Measurements from ENCODE around the gene GPR55.

The GPR55 gene

DNA sequence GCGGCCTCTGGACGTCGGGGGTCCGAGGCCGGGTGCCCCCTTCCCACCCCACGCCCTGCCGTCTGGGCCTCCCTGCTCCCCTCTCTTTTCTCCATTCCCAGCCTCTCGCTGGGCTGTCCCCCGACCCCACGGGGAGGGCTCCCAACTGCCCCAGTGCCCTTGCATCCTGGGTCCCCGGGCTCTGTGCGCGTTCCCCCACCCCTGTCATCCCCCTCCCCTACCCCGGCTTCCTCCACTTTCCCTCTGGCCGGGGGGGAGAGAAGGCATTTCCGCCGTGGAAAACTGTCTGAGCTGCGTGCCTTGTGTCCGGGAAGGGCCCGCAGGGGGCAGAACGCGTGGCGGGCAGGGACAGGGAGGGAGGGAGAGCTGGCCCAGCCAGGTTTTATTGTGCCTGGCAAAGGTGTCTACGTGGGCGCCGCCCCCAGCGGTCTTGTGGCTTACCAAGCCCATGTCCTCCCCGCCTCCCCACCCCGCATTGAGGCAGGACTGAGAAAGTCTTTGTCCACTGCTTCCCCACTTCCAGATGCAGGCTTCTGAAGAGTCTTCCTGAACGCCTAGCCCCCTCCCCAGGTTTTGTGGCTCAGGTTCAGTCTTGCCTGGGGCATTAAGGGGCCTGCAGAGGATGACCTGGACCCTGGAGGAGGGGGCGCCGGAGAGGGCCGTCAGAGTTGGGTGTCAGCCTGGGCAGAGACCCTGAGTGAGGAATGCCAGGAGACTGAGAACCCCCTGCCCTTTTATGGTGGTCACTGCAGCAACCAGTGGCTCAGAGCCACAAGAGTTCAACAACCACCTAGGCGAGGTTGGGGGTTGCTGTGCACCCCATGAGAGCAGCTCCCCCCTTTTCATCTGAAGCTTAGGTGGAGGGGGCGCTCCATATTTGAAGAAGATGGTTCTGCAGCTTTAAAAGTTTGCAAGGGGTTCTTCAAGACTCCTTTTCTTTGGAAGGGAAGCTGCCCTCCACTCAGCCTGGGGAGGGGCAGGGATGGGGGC is 59.0 kb downstream of the GPR55 start:
- peak in 1 of 2 donors; percentile 35 for DNase-seq

DNA sequence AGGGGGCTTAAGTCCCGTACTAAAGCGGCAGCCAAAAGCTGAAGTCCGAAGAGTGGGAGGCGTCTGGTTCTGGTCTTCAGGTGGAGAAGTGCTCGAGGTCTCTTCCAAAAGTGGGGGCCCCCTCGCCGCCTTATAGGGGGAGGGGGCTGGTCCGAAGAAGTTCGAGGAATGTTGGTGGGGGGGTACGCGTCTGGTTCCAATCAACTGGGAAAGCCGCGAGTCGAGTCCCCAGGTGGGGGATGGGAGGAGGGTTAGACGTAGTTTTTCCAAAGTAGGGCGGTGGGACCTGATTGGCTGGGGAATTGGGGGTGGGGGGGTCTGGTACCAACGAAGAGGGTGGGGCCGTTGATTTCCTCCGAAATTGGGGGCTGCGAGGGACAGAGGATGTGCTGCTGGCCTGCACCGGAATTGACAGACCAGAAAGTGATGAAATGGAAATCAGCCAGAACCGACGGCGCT is 59.7 kb downstream of the GPR55 start:
- DNase-seq = peak in 1 of 2 donors; percentile 16

DNA sequence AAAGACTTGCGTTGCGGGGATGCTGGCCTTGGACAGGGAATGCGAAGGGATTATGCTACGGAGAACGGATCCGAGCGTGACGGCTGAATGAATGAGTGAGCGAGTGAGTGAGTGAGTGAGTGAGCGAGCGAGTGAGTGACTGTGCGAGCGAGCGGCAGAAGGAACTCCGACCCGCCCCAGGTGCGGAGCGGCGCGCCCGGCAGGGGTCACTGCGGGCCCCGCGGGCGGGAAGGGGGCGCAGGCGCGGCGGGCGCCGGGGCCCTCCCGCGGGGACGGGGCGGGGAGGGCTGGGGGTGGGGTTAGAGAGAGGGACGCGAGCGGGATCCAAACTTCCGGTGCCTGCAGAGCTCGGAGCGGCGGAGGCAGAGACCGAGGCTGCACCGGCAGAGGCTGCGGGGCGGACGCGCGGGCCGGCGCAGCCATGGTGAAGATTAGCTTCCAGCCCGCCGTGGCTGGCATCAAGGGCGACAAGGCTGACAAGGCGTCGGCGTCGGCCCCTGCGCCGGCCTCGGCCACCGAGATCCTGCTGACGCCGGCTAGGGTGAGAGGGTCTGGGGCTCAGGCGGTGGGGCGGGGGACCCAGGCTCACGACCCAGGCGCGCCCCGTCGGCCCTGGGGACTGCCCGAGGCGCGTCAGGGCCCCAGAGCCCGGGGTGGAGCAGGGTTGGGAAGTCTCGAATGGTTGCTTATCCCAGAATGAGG is 60.3 kb downstream of the GPR55 start, which contains the start of gene ITM2C:
Gene ITM2C (plus strand): TSS at position 338 of the 702 bp plus-strand sequence. CDS start 84 bp downstream, at position 422.
- peak; percentile 70 to 79 for DNase-seq

DNA sequence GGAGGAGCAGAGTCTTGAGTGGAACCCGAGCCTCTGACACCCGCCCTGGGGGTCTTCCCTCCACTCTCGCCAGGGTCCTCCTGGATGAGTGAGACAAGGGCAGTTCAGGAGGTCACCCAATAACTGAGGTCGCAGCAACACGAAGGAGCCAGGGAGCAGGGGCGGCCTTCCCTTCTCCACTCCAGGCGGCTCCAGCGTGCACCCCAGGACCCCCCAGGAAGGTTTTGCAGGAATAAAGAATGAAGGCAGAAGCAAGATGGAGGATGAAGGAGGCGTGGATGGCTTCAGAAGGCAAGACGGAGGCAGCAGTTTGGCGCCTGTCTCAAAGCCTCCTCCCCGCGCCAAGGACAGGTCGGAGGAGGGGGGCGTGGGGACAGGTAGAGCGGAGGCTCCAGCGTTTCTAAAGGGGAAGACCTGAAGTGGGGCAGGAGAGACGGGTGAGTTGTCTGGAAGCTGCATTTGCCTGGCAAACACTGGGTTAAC is 60.9 kb downstream of the GPR55 start:
- DNase-seq = no peak

DNA sequence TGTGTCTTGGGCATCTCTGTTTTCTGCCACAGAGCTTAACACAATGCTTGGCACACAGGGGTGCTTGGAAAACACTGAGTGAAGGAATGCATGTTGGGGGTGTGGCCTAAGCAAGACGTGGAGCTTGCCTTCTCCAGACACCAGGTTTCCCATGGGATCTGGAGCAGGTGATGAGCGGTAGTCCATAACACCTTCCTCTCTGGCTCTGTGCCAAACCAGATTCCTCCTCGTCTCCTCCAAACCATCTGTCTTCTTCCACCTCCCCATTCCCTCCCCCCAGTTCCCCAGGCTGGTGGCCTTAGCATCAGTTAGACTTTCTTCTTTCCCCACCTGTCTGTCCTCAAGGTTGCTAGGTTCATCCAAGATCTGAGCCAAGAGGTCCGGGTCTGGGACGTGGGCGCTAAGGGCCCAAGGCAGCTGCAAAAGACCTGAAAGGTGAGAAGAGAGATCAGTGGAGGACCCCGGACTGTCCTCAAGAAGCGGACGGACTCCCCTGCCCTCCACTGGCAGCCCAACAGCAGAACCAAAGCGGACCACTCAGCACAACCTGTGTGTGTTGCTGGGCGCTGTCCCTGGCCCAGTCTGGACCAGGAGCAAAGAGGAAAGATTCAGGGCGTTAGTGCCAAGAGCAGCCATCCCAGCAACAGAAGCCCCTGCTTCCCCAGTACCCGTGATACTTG is 61.5 kb downstream of the GPR55 start:
- DNase-seq = no peak

DNA sequence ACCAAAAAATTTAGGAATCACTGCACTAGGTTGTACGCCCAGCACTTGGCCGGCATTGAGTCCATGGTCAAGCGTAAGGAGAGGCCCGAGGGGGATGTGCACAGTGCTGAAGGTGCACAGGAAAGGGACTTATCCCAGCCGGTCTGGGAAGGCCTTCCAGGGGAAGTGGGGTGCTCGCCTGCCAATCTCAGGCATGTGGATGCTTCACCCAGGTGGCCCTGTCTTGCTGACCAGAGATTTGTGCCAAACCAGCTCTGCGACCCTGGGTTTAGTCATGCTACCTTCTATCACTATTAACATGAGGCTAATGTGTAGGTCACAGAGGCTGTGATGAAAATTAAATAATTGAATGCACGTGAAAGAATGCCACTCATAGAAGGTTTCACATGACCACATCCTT is 62.0 kb downstream of the GPR55 start:
- DNase-seq = no peak

DNA sequence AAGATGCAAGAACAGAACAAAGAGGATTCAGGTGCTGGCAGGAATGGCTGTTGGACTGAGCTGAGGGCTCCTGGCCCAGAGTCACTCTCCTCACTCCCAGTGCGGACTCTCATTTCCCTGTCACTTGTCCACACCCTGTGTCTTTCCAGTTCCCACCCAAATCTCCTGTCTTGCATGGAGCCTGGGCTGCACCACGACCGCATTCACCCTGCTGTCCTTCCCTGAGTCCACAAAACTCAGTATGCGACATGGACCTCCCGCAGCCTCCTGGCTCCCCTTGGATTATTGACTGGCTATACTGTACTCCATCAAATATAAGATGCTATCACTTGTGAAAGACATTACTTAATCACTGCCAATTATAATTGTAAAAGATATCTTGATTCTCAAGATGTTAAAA is 62.8 kb downstream of the GPR55 start:
- DNase-seq = no peak

DNA sequence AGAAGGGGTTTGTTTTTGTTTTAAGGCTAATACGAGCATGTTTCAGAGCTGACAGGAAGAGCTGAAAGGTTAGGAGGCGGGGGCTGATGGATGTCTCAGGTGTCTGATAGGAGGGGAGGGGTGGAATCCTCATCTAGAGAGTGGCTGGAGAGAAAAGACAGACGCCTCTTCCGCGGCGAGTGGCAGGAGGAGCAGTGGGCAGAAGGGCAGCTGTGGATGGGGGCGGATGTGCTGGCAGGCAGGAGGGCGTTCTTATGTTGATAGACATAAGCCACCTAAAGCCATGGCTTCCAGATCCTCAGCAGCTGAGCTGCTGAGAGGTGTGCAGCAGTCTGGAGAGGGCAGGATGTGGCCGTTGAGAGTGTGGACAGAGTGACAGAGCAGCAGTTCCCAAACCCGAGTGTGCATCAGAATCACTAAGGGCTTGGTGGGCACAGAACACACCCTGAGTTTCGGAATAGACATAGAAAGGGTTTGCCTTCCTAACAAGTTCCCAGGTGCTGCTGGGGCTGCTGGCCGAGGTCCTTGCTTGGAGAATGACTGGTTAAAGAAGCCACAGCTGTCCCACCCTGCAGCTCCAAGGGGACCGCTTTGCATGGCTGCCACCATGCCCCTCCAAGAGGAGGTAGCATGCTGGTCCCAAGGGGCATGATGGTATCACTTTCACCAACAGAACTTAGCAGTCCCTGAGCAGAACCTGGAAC is 63.3 kb downstream of the GPR55 start:
- no peak for DNase-seq

Data from CD4-positive, alpha-beta T cell treated with Interferon alpha-2 for 1 hour (primary cell).